ENCODE measurements around the gene FAM98C. TPM values are rescaled to one million over a fixed set of nuclear protein-coding genes. Genes with fewer than 3 reads are reported as not detected.

The FAM98C gene
- total RNA-seq, 2 experiments from 2014 or later: 21.9 to 31.1 TPM

- Histone ChIP-seq H3K4me2 (ENCODE audit: low read length) (no peak overlapping the region), H4K20me1 (ENCODE audit: insufficient read depth, low read length) (no peaks in the 10 kb centered on the region), H3K4me3 (ENCODE audit: low read depth, low read length, poor library complexity, severe bottlenecking) (no peak overlapping the region), H3K4me1 (ENCODE audit: insufficient read depth, low read length, poor library complexity, severe bottlenecking) (peaks cover 9% of the 10 kb centered on the region), H3K9me3 (ENCODE audit: low read length) (no peaks in the 10 kb centered on the region), H3K27ac (ENCODE audit: low read depth, low read length, poor library complexity, severe bottlenecking) (no peak overlapping the region), H3K9me2 (ENCODE audit: insufficient read depth, low read length) (no peaks in the 10 kb centered on the region), H3K79me2 (ENCODE audit: insufficient read depth, low read depth, low read length) (no peaks in the 10 kb centered on the region), H3K36me3 (ENCODE audit: insufficient read depth, low read length) (peaks cover 40% of the 10 kb centered on the region), H2AFZ (ENCODE audit: low read length) (no peak overlapping the region)
- no peak for TF ChIP-seq EZH2phosphoT487 (IDR thresholded peaks at IDR 0.05; ENCODE audit: borderline replicate concordance, low read depth, low read length)
- ChIA-PET POLR2A (no interaction called here), CTCF (ENCODE audit: unreplicated experiment) (no interaction called here)
- DNase-seq (ENCODE audit: low spot score): no peak
- no TSS peak for BruUV-seq (replicated peaks)
- intact Hi-C loops (cut with micrococcal nuclease; ENCODE audit: unreplicated experiment): no loop called here
Measured at GRCh38 chr19:38385057-38385803, 17.7 kb upstream of the FAM98C start.

DNA sequence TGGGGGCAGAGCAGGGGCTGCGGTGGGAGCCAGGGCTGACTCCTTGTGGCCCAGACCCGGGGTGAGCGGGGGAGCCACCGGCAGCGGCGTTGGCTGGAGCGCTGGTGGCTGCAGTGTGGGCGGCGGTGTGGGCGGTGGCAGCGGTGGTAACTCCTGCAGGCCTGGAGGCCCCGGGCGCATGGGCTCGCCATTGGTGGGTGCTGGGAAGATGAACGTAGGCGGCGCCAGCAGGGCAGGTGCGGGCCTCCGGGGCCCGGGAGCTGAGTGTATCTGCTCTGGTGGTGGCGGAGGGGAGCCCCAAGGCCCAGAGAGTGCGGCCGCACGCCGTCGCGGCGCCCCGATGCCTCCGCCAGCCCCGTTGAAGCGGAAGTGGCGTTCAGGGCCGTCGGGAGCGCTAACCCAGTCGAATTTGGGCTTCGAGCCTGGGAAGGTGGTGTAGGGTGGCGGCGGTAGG is 17.1 kb upstream of the FAM98C start:
- intact Hi-C loops (cut with micrococcal nuclease; ENCODE audit: unreplicated experiment): no loop called here
- Histone ChIP-seq H3K27ac (ENCODE audit: low read depth, low read length, poor library complexity, severe bottlenecking) (no peak overlapping the region), H3K4me2 (ENCODE audit: low read length) (no peak overlapping the region), H3K9me3 (ENCODE audit: low read length) (no peaks in the 10 kb centered on the region), H3K36me3 (ENCODE audit: insufficient read depth, low read length) (peaks cover 35% of the 10 kb centered on the region), H4K20me1 (ENCODE audit: insufficient read depth, low read length) (no peaks in the 10 kb centered on the region), H3K9me2 (ENCODE audit: insufficient read depth, low read length) (no peaks in the 10 kb centered on the region), H3K4me1 (ENCODE audit: insufficient read depth, low read length, poor library complexity, severe bottlenecking) (peaks cover 9% of the 10 kb centered on the region), H3K4me3 (ENCODE audit: low read depth, low read length, poor library complexity, severe bottlenecking) (no peak overlapping the region), H3K79me2 (ENCODE audit: insufficient read depth, low read depth, low read length) (no peaks in the 10 kb centered on the region), H2AFZ (ENCODE audit: low read length) (no peak overlapping the region)
- CTCF ChIA-PET (ENCODE audit: unreplicated experiment): no interaction called here
- POLR2A ChIA-PET: no interaction called here
- TF ChIP-seq, protein P1, sequence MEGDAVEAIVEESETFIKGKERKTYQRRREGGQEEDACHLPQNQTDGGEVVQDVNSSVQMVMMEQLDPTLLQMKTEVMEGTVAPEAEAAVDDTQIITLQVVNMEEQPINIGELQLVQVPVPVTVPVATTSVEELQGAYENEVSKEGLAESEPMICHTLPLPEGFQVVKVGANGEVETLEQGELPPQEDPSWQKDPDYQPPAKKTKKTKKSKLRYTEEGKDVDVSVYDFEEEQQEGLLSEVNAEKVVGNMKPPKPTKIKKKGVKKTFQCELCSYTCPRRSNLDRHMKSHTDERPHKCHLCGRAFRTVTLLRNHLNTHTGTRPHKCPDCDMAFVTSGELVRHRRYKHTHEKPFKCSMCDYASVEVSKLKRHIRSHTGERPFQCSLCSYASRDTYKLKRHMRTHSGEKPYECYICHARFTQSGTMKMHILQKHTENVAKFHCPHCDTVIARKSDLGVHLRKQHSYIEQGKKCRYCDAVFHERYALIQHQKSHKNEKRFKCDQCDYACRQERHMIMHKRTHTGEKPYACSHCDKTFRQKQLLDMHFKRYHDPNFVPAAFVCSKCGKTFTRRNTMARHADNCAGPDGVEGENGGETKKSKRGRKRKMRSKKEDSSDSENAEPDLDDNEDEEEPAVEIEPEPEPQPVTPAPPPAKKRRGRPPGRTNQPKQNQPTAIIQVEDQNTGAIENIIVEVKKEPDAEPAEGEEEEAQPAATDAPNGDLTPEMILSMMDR (conservative IDR thresholded peaks at IDR 0.05; ENCODE audit: low read length): no peak
- TF ChIP-seq EZH2phosphoT487 (IDR thresholded peaks at IDR 0.05; ENCODE audit: borderline replicate concordance, low read depth, low read length): no peak
- DNase-seq (ENCODE audit: low spot score): no peak
- BruUV-seq (replicated peaks): no TSS peak

GRCh38 chr19:38386300-38386970 is 16.5 kb upstream of the FAM98C start:
- ChIA-PET POLR2A (interaction anchor here (2.2 kb wide), 1 partner anchor 16 kb away, joined by 10 read pairs; the partner anchor contains the start of gene FAM98C), CTCF (ENCODE audit: unreplicated experiment) (no interaction called here)
- no peak overlapping the region for H2AFZ ChIP-seq (ENCODE audit: low read length)
- no peak overlapping the region for H3K4me3 ChIP-seq (ENCODE audit: low read depth, low read length, poor library complexity, severe bottlenecking)
- no peak for TF ChIP-seq EZH2phosphoT487 (IDR thresholded peaks at IDR 0.05; ENCODE audit: borderline replicate concordance, low read depth, low read length)
- TF ChIP-seq, protein P1 (conservative IDR thresholded peaks at IDR 0.05; ENCODE audit: low read length): no peak
- intact Hi-C loops (cut with micrococcal nuclease; ENCODE audit: unreplicated experiment): no loop called here
- no peak overlapping the region for H3K27ac ChIP-seq (ENCODE audit: low read depth, low read length, poor library complexity, severe bottlenecking)
- H3K4me1 ChIP-seq (ENCODE audit: insufficient read depth, low read length, poor library complexity, severe bottlenecking): peaks cover 9% of the 10 kb centered on the region
- peaks cover 29% of the 10 kb centered on the region; the same call in 1 of the 2 replicates for H3K36me3 ChIP-seq (ENCODE audit: insufficient read depth, low read length)
- no peak for DNase-seq (ENCODE audit: low spot score)
- H3K9me2 ChIP-seq (ENCODE audit: insufficient read depth, low read length): no peaks in the 10 kb centered on the region
- BruUV-seq (replicated peaks): no TSS peak
- no peaks in the 10 kb centered on the region for H3K79me2 ChIP-seq (ENCODE audit: insufficient read depth, low read depth, low read length)
- no peaks in the 10 kb centered on the region for H3K9me3 ChIP-seq (ENCODE audit: low read length)
- H3K4me2 ChIP-seq (ENCODE audit: low read length): no peak overlapping the region
- no peaks in the 10 kb centered on the region for H4K20me1 ChIP-seq (ENCODE audit: insufficient read depth, low read length)

Data from OCI-LY7 (cell line).